Colonic mucosa (tissue), 4 donors: Measurements from ENCODE around the gene ZEB2. TPM values are rescaled to one million over a fixed set of nuclear protein-coding genes. Genes with fewer than 3 reads are reported as not detected.
A peak's percentile ranks its signal among the peaks of the same experiment; 100 is the strongest.

ENCODE experiments used
- DNase-seq: peaks from one replicate; pipeline ENCODE4 v3.0.0-alpha.2; 2020
- H3K27ac ChIP-seq: fragments of 200-600 bp; one replicate; pipeline ENCODE4 v1.8.0; 2021
- H3K27me3 ChIP-seq: fragments of 200-600 bp; one replicate; pipeline ENCODE4 v1.8.0; 2021
- H3K36me3 ChIP-seq: fragments of 200-600 bp; one replicate; pipeline ENCODE4 v1.8.0; 2021
- H3K4me1 ChIP-seq: fragments of 200-600 bp; one replicate; pipeline ENCODE4 v1.8.0; 2021; ENCODE audit warnings: mild to moderate bottlenecking
- H3K4me3 ChIP-seq: fragments of 200-600 bp; one replicate; pipeline ENCODE4 v1.8.0; 2021
- H3K9ac ChIP-seq, 2 donors: one replicate each; pipeline ENCODE4 v1.7.0; 2013; ENCODE audit warnings: control low read depth in 2 of 2, low read depth in 2 of 2, low read length in 2 of 2
- H3K9me3 ChIP-seq: fragments of 200-600 bp; one replicate; pipeline ENCODE4 v1.8.0; 2021
- intact Hi-C: fragments of 100-400 bp; cut with DNase I; formaldehyde crosslinking; loops from one replicate; pipeline ENCODE4 v1.14.1; 2022
- total RNA-seq, 2 donors: library from RNA; stranded (reverse); fragmentation: NEBNext Ultra II Directional in 1 of 2; extraction: Animal tissue kit (Norgen Biotek cat#: 25700) in 1 of 2; gene quantifications; one replicate each; pipeline ENCODE4 v1.2.1, GENCODE V29; 2021
- TF ChIP-seq, protein P1 (sequence below): fragments of 200-600 bp; IDR thresholded peaks from one replicate; pipeline ENCODE4 v1.8.0; 2022; ENCODE audit warnings: antibody characterized with exemption, mild to moderate bottlenecking
- donor health status: healthy.
- donor health status: DM: no; HTN: no; CAD: no.
- donor health status: DM: no; HTN: no; CAD: no.

Gene ZEB2
- total RNA-seq, 2 donors from 2014 or later: 17.4 to 29.6 TPM

DNA sequence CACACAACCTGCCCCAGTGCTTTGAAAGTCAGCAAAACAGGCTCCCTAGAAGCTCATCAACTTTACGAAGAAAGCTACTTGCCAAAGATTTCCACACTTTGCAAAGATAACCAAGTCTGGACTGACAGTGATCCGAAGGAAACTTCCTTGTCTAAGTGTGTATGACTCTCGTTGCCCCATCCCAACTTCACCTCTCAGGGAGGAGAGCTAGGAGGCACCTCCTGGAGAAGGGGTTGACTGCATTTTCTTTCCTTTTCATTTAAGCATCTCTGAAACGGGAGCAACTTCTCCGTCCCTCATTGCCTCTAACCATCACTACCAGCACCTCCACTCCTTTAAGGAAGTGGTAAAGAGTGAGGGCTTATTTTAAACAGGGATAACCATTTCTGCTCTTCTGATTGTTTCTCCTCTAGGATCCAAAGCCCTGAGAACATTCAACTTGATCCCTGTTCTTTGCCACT is 7.0 kb downstream of the ZEB2 start:
- intact Hi-C loops: no loop called here

DNA sequence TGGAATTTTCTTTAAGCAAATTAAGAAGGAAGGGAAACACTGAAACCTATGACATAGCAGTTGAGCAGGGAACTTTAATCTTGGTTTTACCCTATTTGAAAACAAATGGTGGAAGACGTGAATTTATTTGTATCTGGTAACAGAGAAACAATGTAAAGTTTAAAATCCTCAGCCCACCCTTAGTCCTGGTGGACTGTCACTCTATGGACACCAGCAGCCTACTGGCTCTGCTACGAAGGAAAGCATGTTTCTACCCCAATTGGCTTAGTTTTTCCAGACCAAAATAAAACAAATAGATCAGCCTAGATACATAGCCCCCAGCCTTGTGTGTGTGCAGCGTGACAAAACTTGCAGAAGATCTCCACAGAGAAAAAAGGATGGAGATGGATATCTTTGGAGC is 7.4 kb downstream of the ZEB2 start:
- no peaks in the 10 kb centered on the region for H3K4me1 ChIP-seq
- no peaks in the 10 kb centered on the region for H3K36me3 ChIP-seq
- H3K4me3 ChIP-seq: peak overlapping the region; percentile 13
- intact Hi-C loops: no loop called here
- H3K9ac ChIP-seq: peak overlapping the region in 1 of 2 donors; percentile 74
- TF ChIP-seq, protein P1, sequence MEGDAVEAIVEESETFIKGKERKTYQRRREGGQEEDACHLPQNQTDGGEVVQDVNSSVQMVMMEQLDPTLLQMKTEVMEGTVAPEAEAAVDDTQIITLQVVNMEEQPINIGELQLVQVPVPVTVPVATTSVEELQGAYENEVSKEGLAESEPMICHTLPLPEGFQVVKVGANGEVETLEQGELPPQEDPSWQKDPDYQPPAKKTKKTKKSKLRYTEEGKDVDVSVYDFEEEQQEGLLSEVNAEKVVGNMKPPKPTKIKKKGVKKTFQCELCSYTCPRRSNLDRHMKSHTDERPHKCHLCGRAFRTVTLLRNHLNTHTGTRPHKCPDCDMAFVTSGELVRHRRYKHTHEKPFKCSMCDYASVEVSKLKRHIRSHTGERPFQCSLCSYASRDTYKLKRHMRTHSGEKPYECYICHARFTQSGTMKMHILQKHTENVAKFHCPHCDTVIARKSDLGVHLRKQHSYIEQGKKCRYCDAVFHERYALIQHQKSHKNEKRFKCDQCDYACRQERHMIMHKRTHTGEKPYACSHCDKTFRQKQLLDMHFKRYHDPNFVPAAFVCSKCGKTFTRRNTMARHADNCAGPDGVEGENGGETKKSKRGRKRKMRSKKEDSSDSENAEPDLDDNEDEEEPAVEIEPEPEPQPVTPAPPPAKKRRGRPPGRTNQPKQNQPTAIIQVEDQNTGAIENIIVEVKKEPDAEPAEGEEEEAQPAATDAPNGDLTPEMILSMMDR: no peak
- H3K27me3 ChIP-seq: peaks cover 36% of the 10 kb centered on the region
- no peaks in the 10 kb centered on the region for H3K9me3 ChIP-seq
- peak overlapping the region; percentile 72 for H3K27ac ChIP-seq
- DNase-seq: no peak

More for the DNA sequence above, 7.0 kb downstream of the ZEB2 start:
- H3K27ac ChIP-seq: peak overlapping the region; percentile 72
- H3K9ac ChIP-seq: peak overlapping the region in 1 of 2 donors; percentile 74
- no peak for DNase-seq
- TF ChIP-seq, protein P1: no peak
- H3K36me3 ChIP-seq: no peaks in the 10 kb centered on the region
- H3K9me3 ChIP-seq: no peaks in the 10 kb centered on the region
- H3K4me3 ChIP-seq: peak overlapping the region; percentile 13
- peaks cover 39% of the 10 kb centered on the region for H3K27me3 ChIP-seq
- H3K4me1 ChIP-seq: no peaks in the 10 kb centered on the region

DNA sequence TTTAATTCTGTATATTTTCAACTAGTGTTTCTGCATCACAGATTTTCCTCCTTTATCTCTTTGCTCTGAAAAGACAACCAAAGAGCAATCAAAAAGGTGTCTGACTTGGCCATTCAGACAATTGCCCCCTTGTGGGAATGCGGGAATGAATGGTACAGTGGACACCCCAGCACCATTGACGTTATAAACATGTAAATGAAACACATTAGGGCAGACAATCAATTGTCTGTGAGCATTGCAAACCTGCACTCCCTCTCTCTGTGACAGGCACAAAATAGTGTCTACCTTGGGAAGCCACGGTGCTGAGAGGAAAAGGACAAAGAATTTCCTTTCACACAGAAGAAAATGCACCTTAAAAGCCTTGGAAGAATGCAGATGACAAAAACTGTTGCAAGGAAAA is 8.0 kb downstream of the ZEB2 start:
- no peak overlapping the region for H3K4me3 ChIP-seq
- peak overlapping the region; percentile 72 for H3K27ac ChIP-seq
- TF ChIP-seq, protein P1: no peak
- no peaks in the 10 kb centered on the region for H3K36me3 ChIP-seq
- no peaks in the 10 kb centered on the region for H3K4me1 ChIP-seq
- intact Hi-C loops: no loop called here
- H3K27me3 ChIP-seq: peaks cover 31% of the 10 kb centered on the region
- H3K9me3 ChIP-seq: no peaks in the 10 kb centered on the region
- peak overlapping the region in 1 of 2 donors; percentile 74 for H3K9ac ChIP-seq
- DNase-seq: no peak

DNA sequence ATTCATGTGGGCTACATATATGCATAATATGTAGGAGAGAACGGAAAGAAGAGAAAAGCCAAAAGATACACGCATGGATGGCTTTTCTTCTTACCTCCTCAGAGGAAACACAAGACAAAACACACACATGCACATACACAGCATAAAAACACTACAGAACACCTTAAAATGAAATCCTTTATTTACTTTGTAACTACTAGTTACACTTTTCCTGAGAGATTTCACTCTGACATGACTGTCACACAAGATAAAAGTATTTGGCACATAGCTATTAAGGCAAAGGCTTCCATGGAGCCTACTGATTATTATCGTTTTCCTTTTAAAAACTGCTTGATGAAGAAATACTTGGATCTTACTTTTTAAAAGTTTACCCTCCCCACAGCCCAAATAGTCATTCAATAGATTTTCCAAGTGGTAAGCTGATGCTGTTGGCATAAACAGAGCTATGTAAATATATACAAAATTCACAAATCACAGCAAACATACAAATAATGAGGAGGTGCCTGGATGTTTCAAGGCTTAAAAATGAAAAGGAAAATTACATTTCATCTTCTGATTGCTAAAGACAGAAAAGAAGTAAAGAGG is 8.6 kb downstream of the ZEB2 start:
- no peaks in the 10 kb centered on the region for H3K9me3 ChIP-seq
- TF ChIP-seq, protein P1: no peak
- no peaks in the 10 kb centered on the region for H3K4me1 ChIP-seq
- H3K9ac ChIP-seq: peak overlapping the region in 1 of 2 donors; percentile 61
- peak overlapping the region; percentile 72 for H3K27ac ChIP-seq
- H3K36me3 ChIP-seq: no peaks in the 10 kb centered on the region
- DNase-seq: no peak
- no peak overlapping the region for H3K4me3 ChIP-seq
- intact Hi-C loops: no loop called here
- H3K27me3 ChIP-seq: peaks cover 31% of the 10 kb centered on the region

DNA sequence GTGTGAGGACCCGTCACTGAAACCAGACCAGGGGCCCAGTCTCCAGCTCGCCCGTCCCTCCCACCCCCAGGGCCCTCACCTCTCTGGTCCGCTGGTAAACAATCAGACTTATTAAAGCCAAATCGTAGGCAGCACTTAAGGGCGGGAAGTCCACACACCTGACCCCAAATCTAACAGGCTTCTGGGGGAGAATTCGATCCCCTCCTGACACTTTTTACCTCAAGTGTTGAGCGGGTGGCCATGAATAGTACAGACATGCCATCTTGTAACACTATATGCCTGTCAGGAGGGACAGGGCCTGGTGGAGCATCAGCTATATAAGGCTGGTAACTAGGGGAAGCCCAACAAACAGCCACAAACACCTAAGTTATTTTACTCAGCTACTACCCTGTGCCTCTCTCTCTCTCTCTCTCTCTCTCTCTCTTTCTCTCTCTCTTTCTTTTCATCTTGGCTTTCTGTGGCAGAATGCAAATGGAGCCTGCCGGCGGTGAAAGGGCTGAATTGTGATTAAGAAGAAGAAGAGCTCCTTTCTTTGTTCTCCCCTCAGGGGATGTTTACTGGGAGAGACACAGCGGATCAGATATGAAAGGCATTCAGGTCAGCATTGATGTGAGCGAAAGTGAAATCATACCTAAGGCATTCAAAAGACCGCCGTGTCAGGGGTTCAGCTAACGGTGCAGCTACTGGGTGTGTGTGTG is 9.5 kb downstream of the ZEB2 start:
- Histone ChIP-seq H3K4me1 (no peaks in the 10 kb centered on the region), H3K4me3 (no peak overlapping the region), H3K9me3 (no peaks in the 10 kb centered on the region), H3K36me3 (no peaks in the 10 kb centered on the region), H3K27ac (peak overlapping the region; percentile 72), H3K9ac (peak overlapping the region; percentile 17 to 61), H3K27me3 (peaks cover 26% of the 10 kb centered on the region)
- DNase-seq: no peak
- TF ChIP-seq, protein P1: no peak
- intact Hi-C loops: no loop called here
